ENCODE measurements around the gene KCNC3. TPM values are rescaled to one million over a fixed set of nuclear protein-coding genes. Genes with fewer than 3 reads are reported as not detected.

The KCNC3 gene
- 6.8 TPM for polyA plus RNA-seq (2013, experiment 1 of 2)
- polyA plus RNA-seq (2013, experiment 2 of 2): 6.9 TPM

DNA sequence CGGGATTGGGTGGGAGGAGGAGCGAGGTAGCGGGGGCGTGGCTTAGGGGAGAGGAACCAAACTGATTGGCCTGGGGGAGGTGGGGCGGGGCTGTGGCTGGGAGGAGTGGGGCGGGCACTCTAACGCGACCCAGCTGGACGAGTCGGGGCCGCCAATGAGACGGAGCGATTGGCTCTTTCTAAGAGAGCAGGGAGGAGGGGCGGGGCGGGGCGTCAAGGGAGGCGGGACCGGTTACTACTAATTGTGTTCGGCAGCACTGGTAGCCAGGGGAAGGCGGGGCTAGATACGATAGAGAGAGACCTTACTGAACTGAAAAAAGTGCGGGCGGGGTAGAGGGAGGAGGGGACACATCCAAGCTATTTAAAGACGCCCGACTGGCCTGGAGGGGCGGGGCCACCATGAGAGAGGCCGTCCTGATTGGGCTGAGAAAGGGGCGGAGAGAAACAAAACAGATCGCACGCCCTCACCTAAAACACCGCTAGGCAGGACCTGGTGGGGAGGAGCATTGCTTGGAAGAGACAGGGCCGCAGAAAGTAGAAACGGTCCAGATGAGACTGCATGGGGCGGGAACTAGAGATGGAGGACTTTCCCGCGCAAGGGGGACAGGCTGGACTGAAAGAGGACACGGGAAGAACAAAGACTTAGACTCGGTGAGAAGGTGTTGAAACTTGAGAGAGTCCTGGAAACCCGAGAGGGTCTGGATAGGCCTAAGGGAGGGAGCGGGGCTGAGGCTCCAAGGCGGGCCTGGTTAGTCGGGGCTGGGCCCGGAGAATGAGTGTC is at the start of gene KCNC3:
TSS of gene KCNC3 (minus strand) at position 232 of the 780 bp plus-strand sequence. CDS start 295 bp downstream, outside the sequence.
- Histone ChIP-seq H3K36me3 (replicated peaks in 1 of 2; ENCODE audit: control insufficient read depth in 2 of 2, insufficient read depth in 2 of 2, low read length in 2 of 2) (peaks cover 0 to 9% of the 10 kb centered on the region in 2 donors), H2BK5ac (ENCODE audit: low read length) (peak within 1 kb of the TSS; percentile 42), H4K91ac (ENCODE audit: low read depth, low read length, poor library complexity) (peak within 1 kb of the TSS; percentile 38), H3K23ac (ENCODE audit: low read depth, low read length, poor library complexity) (peak within 1 kb of the TSS; percentile 86), H2BK15ac (ENCODE audit: low read length) (no peak within 1 kb of the TSS), H2AK5ac (ENCODE audit: low read depth, low read length) (peak within 1 kb of the TSS; percentile 47), H3K4me3 (ENCODE audit: low read length in 2 of 2) (peak within 1 kb of the TSS; percentile 76 to 85), H3K27me3 (ENCODE audit: control insufficient read depth in 3 of 3, insufficient read depth in 3 of 3, low read depth in 1 of 3, low read length in 3 of 3) (peaks cover 5 to 26% (median 24%) of the 10 kb centered on the region in 3 experiments), H3K4ac (ENCODE audit: low read length) (peak within 1 kb of the TSS; percentile 23), H3K4me1 (ENCODE audit: control insufficient read depth in 2 of 2, insufficient read depth in 1 of 2, low read depth in 1 of 2, low read length in 2 of 2) (peaks cover 8 to 16% of the 10 kb centered on the region in 2 donors), H2AFZ (ENCODE audit: low read length) (peak within 1 kb of the TSS; percentile 82), H4K8ac (ENCODE audit: low read depth, low read length) (peak within 1 kb of the TSS; percentile 75), H3K27ac (replicated peaks; ENCODE audit: low read length) (peak within 1 kb of the TSS; percentile 95), H3K14ac (ENCODE audit: low read length) (no peak within 1 kb of the TSS), H3K79me1 (ENCODE audit: low read depth, low read length) (peaks cover 8% of the 10 kb centered on the region), H2BK120ac (ENCODE audit: low read depth, low read length) (no peak within 1 kb of the TSS), H3K4me2 (ENCODE audit: insufficient read depth, low read length, poor library complexity, severe bottlenecking) (peak within 1 kb of the TSS; percentile 87), H3K18ac (ENCODE audit: low read length) (peak within 1 kb of the TSS; percentile 97), H2BK12ac (ENCODE audit: low read length) (peak within 1 kb of the TSS; percentile 76), H3K9me3 (replicated peaks in 1 of 2; ENCODE audit: control insufficient read depth in 2 of 2, insufficient read depth in 1 of 2, low read depth in 1 of 2, low read length in 2 of 2) (peaks cover 0 to 5% of the 10 kb centered on the region in 2 donors), H3K9ac (ENCODE audit: low read depth, low read length, poor library complexity) (peak within 1 kb of the TSS; percentile 92)
- peak; percentile 100 for DNase-seq (ENCODE audit: low spot score)
- no CpG with 5 or more reads among the region's 43 CpGs for WGBS, 2 donors (ENCODE audit: extremely low coverage in 2 of 2, insufficient read length in 2 of 2, insufficient replicate concordance in 1 of 2)

DNA sequence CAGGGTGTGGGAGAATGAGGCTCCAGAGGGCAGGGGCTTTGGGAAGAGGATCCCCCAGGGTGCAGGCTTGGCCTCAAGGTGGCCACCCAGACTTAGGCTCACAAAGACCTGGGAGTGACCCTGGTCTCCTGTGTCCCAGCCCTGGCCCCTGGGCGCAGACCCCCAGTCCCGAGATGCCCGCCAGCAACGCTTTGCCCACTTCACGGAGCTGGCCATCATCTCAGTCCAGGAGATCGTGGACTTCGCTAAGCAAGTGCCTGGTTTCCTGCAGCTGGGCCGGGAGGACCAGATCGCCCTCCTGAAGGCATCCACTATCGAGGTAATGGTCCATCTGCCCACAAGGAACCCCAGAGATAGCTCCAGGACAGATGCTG is 49.7 kb upstream of the KCNC3 start:
- no CpG with 5 or more reads among the region's 10 CpGs for WGBS, 2 donors (ENCODE audit: extremely low coverage in 2 of 2, insufficient read length in 2 of 2, insufficient replicate concordance in 1 of 2)
- DNase-seq (ENCODE audit: low spot score): no peak
- H2BK12ac ChIP-seq (ENCODE audit: low read length): no peak overlapping the region
- H3K4me3 ChIP-seq (ENCODE audit: low read length in 2 of 2): no peak overlapping the region
- H3K27ac ChIP-seq (replicated peaks; ENCODE audit: low read length): no peak overlapping the region
- H4K91ac ChIP-seq (ENCODE audit: low read depth, low read length, poor library complexity): no peak overlapping the region
- H3K9me3 ChIP-seq (replicated peaks in 1 of 2; ENCODE audit: control insufficient read depth in 2 of 2, insufficient read depth in 1 of 2, low read depth in 1 of 2, low read length in 2 of 2): no peaks in the 10 kb centered on the region
- H3K18ac ChIP-seq (ENCODE audit: low read length): no peak overlapping the region
- H3K14ac ChIP-seq (ENCODE audit: low read length): no peak overlapping the region
- no peak overlapping the region for H3K23ac ChIP-seq (ENCODE audit: low read depth, low read length, poor library complexity)
- H3K27me3 ChIP-seq (ENCODE audit: control insufficient read depth in 3 of 3, insufficient read depth in 3 of 3, low read depth in 1 of 3, low read length in 3 of 3): no peaks in the 10 kb centered on the region
- no peak overlapping the region for H2AFZ ChIP-seq (ENCODE audit: low read length)
- H3K4me2 ChIP-seq (ENCODE audit: insufficient read depth, low read length, poor library complexity, severe bottlenecking): no peak overlapping the region
- H3K4me1 ChIP-seq (ENCODE audit: control insufficient read depth in 2 of 2, insufficient read depth in 1 of 2, low read depth in 1 of 2, low read length in 2 of 2): peaks cover 7% of the 10 kb centered on the region in 2 donors
- peaks cover 46 to 55% of the 10 kb centered on the region in 2 donors for H3K36me3 ChIP-seq (replicated peaks in 1 of 2; ENCODE audit: control insufficient read depth in 2 of 2, insufficient read depth in 2 of 2, low read length in 2 of 2)
- no peak overlapping the region for H2BK120ac ChIP-seq (ENCODE audit: low read depth, low read length)
- no peak overlapping the region for H3K9ac ChIP-seq (ENCODE audit: low read depth, low read length, poor library complexity)
- peak overlapping the region; percentile 11 for H2BK5ac ChIP-seq (ENCODE audit: low read length)
- no peak overlapping the region for H2BK15ac ChIP-seq (ENCODE audit: low read length)
- H4K8ac ChIP-seq (ENCODE audit: low read depth, low read length): no peak overlapping the region
- no peak overlapping the region for H2AK5ac ChIP-seq (ENCODE audit: low read depth, low read length)
- H3K4ac ChIP-seq (ENCODE audit: low read length): no peak overlapping the region
- peaks cover 2% of the 10 kb centered on the region for H3K79me1 ChIP-seq (ENCODE audit: low read depth, low read length)

DNA sequence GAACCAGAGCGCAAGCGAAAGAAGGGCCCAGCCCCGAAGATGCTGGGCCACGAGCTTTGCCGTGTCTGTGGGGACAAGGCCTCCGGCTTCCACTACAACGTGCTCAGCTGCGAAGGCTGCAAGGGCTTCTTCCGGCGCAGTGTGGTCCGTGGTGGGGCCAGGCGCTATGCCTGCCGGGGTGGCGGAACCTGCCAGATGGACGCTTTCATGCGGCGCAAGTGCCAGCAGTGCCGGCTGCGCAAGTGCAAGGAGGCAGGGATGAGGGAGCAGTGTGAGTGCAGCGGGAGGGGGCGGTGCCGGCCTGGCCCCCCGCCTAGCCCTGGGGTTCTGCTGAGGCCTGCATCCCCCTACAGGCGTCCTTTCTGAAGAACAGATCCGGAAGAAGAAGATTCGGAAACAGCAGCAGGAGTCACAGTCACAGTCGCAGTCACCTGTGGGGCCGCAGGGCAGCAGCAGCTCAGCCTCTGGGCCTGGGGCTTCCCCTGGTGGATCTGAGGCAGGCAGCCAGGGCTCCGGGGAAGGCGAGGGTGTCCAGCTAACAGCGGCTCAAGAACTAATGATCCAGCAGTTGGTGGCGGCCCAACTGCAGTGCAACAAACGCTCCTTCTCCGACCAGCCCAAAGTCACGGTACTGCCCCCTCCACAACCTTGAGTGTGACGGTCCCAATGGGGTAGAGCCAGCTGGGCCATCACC is 49.1 kb upstream of the KCNC3 start:
- Histone ChIP-seq H3K9ac (ENCODE audit: low read depth, low read length, poor library complexity) (no peak overlapping the region), H3K4me2 (ENCODE audit: insufficient read depth, low read length, poor library complexity, severe bottlenecking) (no peak overlapping the region)
- no CpG with 5 or more reads among the region's 36 CpGs for WGBS, 2 donors (ENCODE audit: extremely low coverage in 2 of 2, insufficient read length in 2 of 2, insufficient replicate concordance in 1 of 2)

DNA sequence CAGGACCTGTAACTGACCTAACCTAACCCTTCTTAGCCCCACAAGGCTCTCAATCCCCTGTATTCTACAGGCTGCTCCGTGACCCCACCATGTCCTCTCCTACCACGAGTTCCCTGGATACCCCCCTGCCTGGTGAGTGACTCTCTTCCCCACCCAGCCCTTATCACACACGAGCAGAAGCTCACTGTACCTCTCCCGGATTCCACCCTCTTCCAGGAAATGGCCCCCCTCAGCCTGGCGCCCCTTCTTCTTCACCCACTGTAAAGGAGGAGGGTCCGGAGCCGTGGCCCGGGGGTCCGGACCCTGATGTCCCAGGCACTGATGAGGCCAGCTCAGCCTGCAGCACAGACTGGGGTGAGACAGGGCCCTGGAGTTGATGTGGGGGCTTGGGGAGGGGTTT is 48.3 kb upstream of the KCNC3 start:
- Histone ChIP-seq H2BK12ac (ENCODE audit: low read length) (no peak overlapping the region), H3K9me3 (replicated peaks in 1 of 2; ENCODE audit: control insufficient read depth in 2 of 2, insufficient read depth in 1 of 2, low read depth in 1 of 2, low read length in 2 of 2) (no peaks in the 10 kb centered on the region), H2AFZ (ENCODE audit: low read length) (no peak overlapping the region), H2BK15ac (ENCODE audit: low read length) (no peak overlapping the region), H3K4me2 (ENCODE audit: insufficient read depth, low read length, poor library complexity, severe bottlenecking) (no peak overlapping the region), H3K4me1 (ENCODE audit: control insufficient read depth in 2 of 2, insufficient read depth in 1 of 2, low read depth in 1 of 2, low read length in 2 of 2) (peaks cover 3 to 4% of the 10 kb centered on the region in 2 donors), H3K23ac (ENCODE audit: low read depth, low read length, poor library complexity) (no peak overlapping the region), H3K9ac (ENCODE audit: low read depth, low read length, poor library complexity) (no peak overlapping the region), H2AK5ac (ENCODE audit: low read depth, low read length) (no peak overlapping the region), H3K14ac (ENCODE audit: low read length) (no peak overlapping the region), H2BK120ac (ENCODE audit: low read depth, low read length) (no peak overlapping the region), H2BK5ac (ENCODE audit: low read length) (no peak overlapping the region), H3K79me1 (ENCODE audit: low read depth, low read length) (peaks cover 2% of the 10 kb centered on the region), H4K91ac (ENCODE audit: low read depth, low read length, poor library complexity) (no peak overlapping the region), H3K18ac (ENCODE audit: low read length) (no peak overlapping the region), H3K4ac (ENCODE audit: low read length) (no peak overlapping the region), H3K27me3 (ENCODE audit: control insufficient read depth in 3 of 3, insufficient read depth in 3 of 3, low read depth in 1 of 3, low read length in 3 of 3) (no peaks in the 10 kb centered on the region), H3K36me3 (replicated peaks in 1 of 2; ENCODE audit: control insufficient read depth in 2 of 2, insufficient read depth in 2 of 2, low read length in 2 of 2) (peaks cover 46 to 53% of the 10 kb centered on the region in 2 donors), H4K8ac (ENCODE audit: low read depth, low read length) (no peak overlapping the region), H3K4me3 (ENCODE audit: low read length in 2 of 2) (no peak overlapping the region), H3K27ac (replicated peaks; ENCODE audit: low read length) (peak overlapping the region; percentile 27)
- DNase-seq (ENCODE audit: low spot score): no peak
- WGBS, 2 donors (ENCODE audit: extremely low coverage in 2 of 2, insufficient read length in 2 of 2, insufficient replicate concordance in 1 of 2): no CpG with 5 or more reads among the region's 9 CpGs

More for the DNA sequence above, 49.1 kb upstream of the KCNC3 start:
- Histone ChIP-seq H2AK5ac (ENCODE audit: low read depth, low read length) (no peak overlapping the region), H3K9me3 (replicated peaks in 1 of 2; ENCODE audit: control insufficient read depth in 2 of 2, insufficient read depth in 1 of 2, low read depth in 1 of 2, low read length in 2 of 2) (no peaks in the 10 kb centered on the region), H3K4me1 (ENCODE audit: control insufficient read depth in 2 of 2, insufficient read depth in 1 of 2, low read depth in 1 of 2, low read length in 2 of 2) (peaks cover 3 to 4% of the 10 kb centered on the region in 2 donors), H4K91ac (ENCODE audit: low read depth, low read length, poor library complexity) (no peak overlapping the region), H2BK5ac (ENCODE audit: low read length) (peak overlapping the region; percentile 11), H3K4ac (ENCODE audit: low read length) (no peak overlapping the region), H3K27ac (replicated peaks; ENCODE audit: low read length) (no peak overlapping the region), H3K18ac (ENCODE audit: low read length) (no peak overlapping the region), H3K27me3 (ENCODE audit: control insufficient read depth in 3 of 3, insufficient read depth in 3 of 3, low read depth in 1 of 3, low read length in 3 of 3) (no peaks in the 10 kb centered on the region), H2AFZ (ENCODE audit: low read length) (no peak overlapping the region), H3K23ac (ENCODE audit: low read depth, low read length, poor library complexity) (no peak overlapping the region), H3K14ac (ENCODE audit: low read length) (no peak overlapping the region), H3K79me1 (ENCODE audit: low read depth, low read length) (peaks cover 2% of the 10 kb centered on the region), H2BK15ac (ENCODE audit: low read length) (no peak overlapping the region), H3K4me3 (ENCODE audit: low read length in 2 of 2) (no peak overlapping the region), H2BK120ac (ENCODE audit: low read depth, low read length) (no peak overlapping the region), H4K8ac (ENCODE audit: low read depth, low read length) (no peak overlapping the region), H2BK12ac (ENCODE audit: low read length) (no peak overlapping the region), H3K36me3 (replicated peaks in 1 of 2; ENCODE audit: control insufficient read depth in 2 of 2, insufficient read depth in 2 of 2, low read length in 2 of 2) (peaks cover 46 to 55% of the 10 kb centered on the region in 2 donors)
- no peak for DNase-seq (ENCODE audit: low spot score)
